ENCODE data around the gene P2RX2.

Gene P2RX2

GRCh38 chr12:132578826-132579225 is 39.8 kb upstream of the P2RX2 start:
- H3K4me3 Mint-ChIP-seq: no peak overlapping the region

GRCh38 chr12:132579744-132580143 is 38.8 kb upstream of the P2RX2 start:
- Mint-ChIP-seq H3K27ac (no peak overlapping the region), H3K9me3 (no peaks in the 10 kb centered on the region), H3K36me3 (peaks cover 37 to 38% of the 10 kb centered on the region in 2 donors), H3K4me3 (no peak overlapping the region), H3K27me3 (no peaks in the 10 kb centered on the region), H3K4me1 (no peaks in the 10 kb centered on the region)
- DNase-seq (no peak), ATAC-seq (replicated peaks) (no peak)

More at GRCh38 chr12:132578826-132579225, 39.8 kb upstream of the P2RX2 start:
- no peaks in the 10 kb centered on the region for H3K4me1 Mint-ChIP-seq
- no peaks in the 10 kb centered on the region for H3K27me3 Mint-ChIP-seq
- no peaks in the 10 kb centered on the region for H3K9me3 Mint-ChIP-seq
- no peak overlapping the region for H3K27ac Mint-ChIP-seq
- DNase-seq (no peak), ATAC-seq (replicated peaks) (no peak)
- H3K36me3 Mint-ChIP-seq: peaks cover 36 to 38% of the 10 kb centered on the region in 2 donors

- Mint-ChIP-seq H3K27me3 (no peaks in the 10 kb centered on the region), H3K27ac (no peak overlapping the region), H3K4me3 (no peak overlapping the region), H3K9me3 (no peaks in the 10 kb centered on the region), H3K36me3 (peaks cover 29 to 30% of the 10 kb centered on the region in 2 donors), H3K4me1 (no peaks in the 10 kb centered on the region)
- ATAC-seq (replicated peaks) (no peak), DNase-seq (no peak)
These were observed 37.8 kb upstream of the P2RX2 start for GRCh38 chr12:132580701-132581292.

GRCh38 chr12:132581348-132582057 is 37.1 kb upstream of the P2RX2 start:
- Mint-ChIP-seq H3K4me1 (no peaks in the 10 kb centered on the region), H3K27me3 (no peaks in the 10 kb centered on the region), H3K36me3 (peaks cover 28 to 29% of the 10 kb centered on the region in 2 donors), H3K9me3 (no peaks in the 10 kb centered on the region), H3K27ac (no peak overlapping the region), H3K4me3 (no peak overlapping the region)
- ATAC-seq (replicated peaks) (no peak), DNase-seq (no peak)

- ATAC-seq (replicated peaks): no peak
- Mint-ChIP-seq H3K4me1 (no peaks in the 10 kb centered on the region), H3K27ac (no peak overlapping the region), H3K27me3 (no peaks in the 10 kb centered on the region), H3K9me3 (no peaks in the 10 kb centered on the region), H3K4me3 (no peak overlapping the region), H3K36me3 (peaks cover 24 to 27% of the 10 kb centered on the region in 2 donors)
- DNase-seq: no peak
These were observed 36.5 kb upstream of the P2RX2 start for GRCh38 chr12:132582058-132582420.

- Mint-ChIP-seq H3K9me3 (no peaks in the 10 kb centered on the region), H3K36me3 (peaks cover 21 to 22% of the 10 kb centered on the region in 2 donors), H3K27me3 (no peaks in the 10 kb centered on the region), H3K4me1 (no peaks in the 10 kb centered on the region), H3K27ac (no peak overlapping the region), H3K4me3 (no peak overlapping the region)
- DNase-seq (no peak), ATAC-seq (replicated peaks) (no peak)
These were observed 35.8 kb upstream of the P2RX2 start for GRCh38 chr12:132582582-132583410.

- peaks cover 17 to 20% of the 10 kb centered on the region in 2 donors for H3K36me3 Mint-ChIP-seq
- no peaks in the 10 kb centered on the region for H3K9me3 Mint-ChIP-seq
- DNase-seq (no peak), ATAC-seq (replicated peaks) (no peak)
- H3K27ac Mint-ChIP-seq: no peak overlapping the region
- H3K27me3 Mint-ChIP-seq: no peaks in the 10 kb centered on the region
- H3K4me3 Mint-ChIP-seq: no peak overlapping the region
- H3K4me1 Mint-ChIP-seq: no peaks in the 10 kb centered on the region
These were observed 35.2 kb upstream of the P2RX2 start for GRCh38 chr12:132583411-132583710.

GRCh38 chr12:132583736-132584135 is 34.8 kb upstream of the P2RX2 start:
- DNase-seq (no peak), ATAC-seq (replicated peaks) (no peak)
- no peaks in the 10 kb centered on the region for H3K27me3 Mint-ChIP-seq
- H3K4me1 Mint-ChIP-seq: no peaks in the 10 kb centered on the region
- H3K4me3 Mint-ChIP-seq: no peak overlapping the region
- H3K36me3 Mint-ChIP-seq: peaks cover 13 to 18% of the 10 kb centered on the region in 2 donors
- H3K27ac Mint-ChIP-seq: no peak overlapping the region
- no peaks in the 10 kb centered on the region for H3K9me3 Mint-ChIP-seq

- no peak for DNase-seq
- Mint-ChIP-seq H3K27me3 (no peaks in the 10 kb centered on the region), H3K4me3 (no peak overlapping the region), H3K9me3 (peaks cover 0 to 2% of the 10 kb centered on the region in 2 donors), H3K4me1 (no peaks in the 10 kb centered on the region), H3K27ac (no peak overlapping the region), H3K36me3 (peaks cover 11 to 18% of the 10 kb centered on the region in 2 donors)
- ATAC-seq (replicated peaks): no peak
These were observed 34.1 kb upstream of the P2RX2 start for GRCh38 chr12:132584429-132584828.

GRCh38 chr12:132585177-132585576 is 33.4 kb upstream of the P2RX2 start:
- H3K4me3 Mint-ChIP-seq: no peak overlapping the region

GRCh38 chr12:132586929-132587328 is 31.6 kb upstream of the P2RX2 start:
- H3K27me3 Mint-ChIP-seq: no peaks in the 10 kb centered on the region
- H3K36me3 Mint-ChIP-seq: peaks cover 8 to 13% of the 10 kb centered on the region in 2 donors
- H3K4me3 Mint-ChIP-seq: no peak overlapping the region
- no peak overlapping the region for H3K27ac Mint-ChIP-seq
- ATAC-seq (replicated peaks): no peak
- peaks cover 0 to 2% of the 10 kb centered on the region in 2 donors for H3K9me3 Mint-ChIP-seq
- no peaks in the 10 kb centered on the region for H3K4me1 Mint-ChIP-seq
- DNase-seq: no peak

More at GRCh38 chr12:132585177-132585576, 33.4 kb upstream of the P2RX2 start:
- Mint-ChIP-seq H3K4me1 (no peaks in the 10 kb centered on the region), H3K27me3 (no peaks in the 10 kb centered on the region), H3K9me3 (peaks cover 0 to 2% of the 10 kb centered on the region in 2 donors), H3K36me3 (peaks cover 11 to 15% of the 10 kb centered on the region in 2 donors), H3K27ac (no peak overlapping the region)
- ATAC-seq (replicated peaks) (no peak), DNase-seq (no peak)

GRCh38 chr12:132587781-132588180 is 30.8 kb upstream of the P2RX2 start:
- Mint-ChIP-seq H3K36me3 (peaks cover 8% of the 10 kb centered on the region in 2 donors), H3K9me3 (peaks cover 0 to 2% of the 10 kb centered on the region in 2 donors), H3K4me3 (no peak overlapping the region), H3K4me1 (no peaks in the 10 kb centered on the region), H3K27ac (no peak overlapping the region), H3K27me3 (no peaks in the 10 kb centered on the region)
- DNase-seq (no peak), ATAC-seq (replicated peaks) (no peak)

GRCh38 chr12:132588319-132588718 is 30.3 kb upstream of the P2RX2 start:
- H3K36me3 Mint-ChIP-seq: peaks cover 8% of the 10 kb centered on the region in 2 donors
- no peak overlapping the region for H3K4me3 Mint-ChIP-seq
- H3K4me1 Mint-ChIP-seq: no peaks in the 10 kb centered on the region
- no peak overlapping the region for H3K27ac Mint-ChIP-seq
- no peak for ATAC-seq (replicated peaks)
- H3K9me3 Mint-ChIP-seq: peaks cover 0 to 2% of the 10 kb centered on the region in 2 donors
- H3K27me3 Mint-ChIP-seq: no peaks in the 10 kb centered on the region
- DNase-seq: no peak

- peaks cover 2 to 5% of the 10 kb centered on the region in 2 donors for H3K4me1 Mint-ChIP-seq
- peaks cover 3 to 4% of the 10 kb centered on the region in 2 donors for H3K36me3 Mint-ChIP-seq
- no peak overlapping the region for H3K4me3 Mint-ChIP-seq
- peaks cover 5 to 6% of the 10 kb centered on the region in 2 donors for H3K27me3 Mint-ChIP-seq
- peaks cover 0 to 3% of the 10 kb centered on the region in 2 donors for H3K9me3 Mint-ChIP-seq
- no peak overlapping the region for H3K27ac Mint-ChIP-seq
- no peak for ATAC-seq (replicated peaks)
- DNase-seq: no peak
These were observed 29.5 kb upstream of the P2RX2 start for GRCh38 chr12:132588821-132589669.
